ENCODE results near the gene GRIN3B. TPM values are rescaled to one million over a fixed set of nuclear protein-coding genes. Genes with fewer than 3 reads are reported as not detected.
A peak's percentile ranks its signal among the peaks of the same experiment; 100 is the strongest.

GRIN3B gene
- total and polyA plus RNA-seq, 9 of the 15 experiments (the other 6 are each of a cell fraction or from before 2014, with no cell fraction given): 0.06 to 0.95 (median 0.19) TPM; not detected in 6

DNA sequence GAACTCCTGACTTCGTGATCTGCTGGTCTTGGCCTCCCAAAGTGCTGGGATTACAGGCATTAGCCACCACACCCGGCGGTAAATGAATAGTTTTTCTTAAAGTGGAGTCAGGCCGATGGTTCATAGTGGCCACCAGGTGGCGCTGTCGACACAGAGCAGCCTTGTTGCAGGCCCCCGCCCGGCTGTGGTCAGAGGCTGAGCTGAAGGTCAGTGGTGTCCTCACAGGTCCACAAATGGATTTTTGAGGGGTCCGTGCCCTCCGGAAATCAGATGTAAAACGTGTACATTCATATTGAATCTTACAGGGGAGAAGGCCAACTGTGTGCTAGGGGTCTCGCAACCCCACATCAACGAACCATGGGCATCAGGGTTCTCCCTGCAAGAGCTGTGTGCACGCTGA, 29.5 kb upstream of the GRIN3B start (continued):
- TF ChIP-seq THRAP3 (IDR thresholded peaks at IDR 0.05; ENCODE audit: borderline replicate concordance) (no peak), ZNF197 (CRISPR knock-in tag; IDR thresholded peaks at IDR 0.05; ENCODE audit: low read depth) (no peak), MED1 (CRISPR knock-in tag; IDR thresholded peaks at IDR 0.05; ENCODE audit: borderline replicate concordance) (no peak), CTBP1 (IDR thresholded peaks at IDR 0.05; ENCODE audit: borderline replicate concordance) (no peak), YBX1 (IDR thresholded peaks at IDR 0.05) (no peak), TCF7L2 (IDR thresholded peaks at IDR 0.05; ENCODE audit: low read depth, low read length) (no peak), HNRNPK (IDR thresholded peaks at IDR 0.05; ENCODE audit: low read depth, low read length, poor library complexity, severe bottlenecking) (no peak), POLR3A (IDR thresholded peaks at IDR 0.05; ENCODE audit: borderline replicate concordance, extremely low read depth, insufficient read depth, insufficient read length) (no peak), TCF7 (IDR thresholded peaks at IDR 0.05; ENCODE audit: borderline replicate concordance) (no peak), CC2D1A (IDR thresholded peaks at IDR 0.05) (peak; percentile 80), ELF1 (tag; IDR thresholded peaks at IDR 0.05) (no peak), HDGF (IDR thresholded peaks at IDR 0.05) (no peak)
- TF ChIP-seq, protein P1, sequence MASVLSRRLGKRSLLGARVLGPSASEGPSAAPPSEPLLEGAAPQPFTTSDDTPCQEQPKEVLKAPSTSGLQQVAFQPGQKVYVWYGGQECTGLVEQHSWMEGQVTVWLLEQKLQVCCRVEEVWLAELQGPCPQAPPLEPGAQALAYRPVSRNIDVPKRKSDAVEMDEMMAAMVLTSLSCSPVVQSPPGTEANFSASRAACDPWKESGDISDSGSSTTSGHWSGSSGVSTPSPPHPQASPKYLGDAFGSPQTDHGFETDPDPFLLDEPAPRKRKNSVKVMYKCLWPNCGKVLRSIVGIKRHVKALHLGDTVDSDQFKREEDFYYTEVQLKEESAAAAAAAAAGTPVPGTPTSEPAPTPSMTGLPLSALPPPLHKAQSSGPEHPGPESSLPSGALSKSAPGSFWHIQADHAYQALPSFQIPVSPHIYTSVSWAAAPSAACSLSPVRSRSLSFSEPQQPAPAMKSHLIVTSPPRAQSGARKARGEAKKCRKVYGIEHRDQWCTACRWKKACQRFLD (CRISPR knock-in tag; IDR thresholded peaks at IDR 0.05): no peak
- TF ChIP-seq, protein P2, sequence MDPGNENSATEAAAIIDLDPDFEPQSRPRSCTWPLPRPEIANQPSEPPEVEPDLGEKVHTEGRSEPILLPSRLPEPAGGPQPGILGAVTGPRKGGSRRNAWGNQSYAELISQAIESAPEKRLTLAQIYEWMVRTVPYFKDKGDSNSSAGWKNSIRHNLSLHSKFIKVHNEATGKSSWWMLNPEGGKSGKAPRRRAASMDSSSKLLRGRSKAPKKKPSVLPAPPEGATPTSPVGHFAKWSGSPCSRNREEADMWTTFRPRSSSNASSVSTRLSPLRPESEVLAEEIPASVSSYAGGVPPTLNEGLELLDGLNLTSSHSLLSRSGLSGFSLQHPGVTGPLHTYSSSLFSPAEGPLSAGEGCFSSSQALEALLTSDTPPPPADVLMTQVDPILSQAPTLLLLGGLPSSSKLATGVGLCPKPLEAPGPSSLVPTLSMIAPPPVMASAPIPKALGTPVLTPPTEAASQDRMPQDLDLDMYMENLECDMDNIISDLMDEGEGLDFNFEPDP (CRISPR knock-in tag; IDR thresholded peaks at IDR 0.05): no peak
- TF ChIP-seq, protein P3, sequence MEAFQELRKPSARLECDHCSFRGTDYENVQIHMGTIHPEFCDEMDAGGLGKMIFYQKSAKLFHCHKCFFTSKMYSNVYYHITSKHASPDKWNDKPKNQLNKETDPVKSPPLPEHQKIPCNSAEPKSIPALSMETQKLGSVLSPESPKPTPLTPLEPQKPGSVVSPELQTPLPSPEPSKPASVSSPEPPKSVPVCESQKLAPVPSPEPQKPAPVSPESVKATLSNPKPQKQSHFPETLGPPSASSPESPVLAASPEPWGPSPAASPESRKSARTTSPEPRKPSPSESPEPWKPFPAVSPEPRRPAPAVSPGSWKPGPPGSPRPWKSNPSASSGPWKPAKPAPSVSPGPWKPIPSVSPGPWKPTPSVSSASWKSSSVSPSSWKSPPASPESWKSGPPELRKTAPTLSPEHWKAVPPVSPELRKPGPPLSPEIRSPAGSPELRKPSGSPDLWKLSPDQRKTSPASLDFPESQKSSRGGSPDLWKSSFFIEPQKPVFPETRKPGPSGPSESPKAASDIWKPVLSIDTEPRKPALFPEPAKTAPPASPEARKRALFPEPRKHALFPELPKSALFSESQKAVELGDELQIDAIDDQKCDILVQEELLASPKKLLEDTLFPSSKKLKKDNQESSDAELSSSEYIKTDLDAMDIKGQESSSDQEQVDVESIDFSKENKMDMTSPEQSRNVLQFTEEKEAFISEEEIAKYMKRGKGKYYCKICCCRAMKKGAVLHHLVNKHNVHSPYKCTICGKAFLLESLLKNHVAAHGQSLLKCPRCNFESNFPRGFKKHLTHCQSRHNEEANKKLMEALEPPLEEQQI (IDR thresholded peaks at IDR 0.05): peak; percentile 43; the same call in 1 of the 2 replicates
- TF ChIP-seq, protein P4, sequence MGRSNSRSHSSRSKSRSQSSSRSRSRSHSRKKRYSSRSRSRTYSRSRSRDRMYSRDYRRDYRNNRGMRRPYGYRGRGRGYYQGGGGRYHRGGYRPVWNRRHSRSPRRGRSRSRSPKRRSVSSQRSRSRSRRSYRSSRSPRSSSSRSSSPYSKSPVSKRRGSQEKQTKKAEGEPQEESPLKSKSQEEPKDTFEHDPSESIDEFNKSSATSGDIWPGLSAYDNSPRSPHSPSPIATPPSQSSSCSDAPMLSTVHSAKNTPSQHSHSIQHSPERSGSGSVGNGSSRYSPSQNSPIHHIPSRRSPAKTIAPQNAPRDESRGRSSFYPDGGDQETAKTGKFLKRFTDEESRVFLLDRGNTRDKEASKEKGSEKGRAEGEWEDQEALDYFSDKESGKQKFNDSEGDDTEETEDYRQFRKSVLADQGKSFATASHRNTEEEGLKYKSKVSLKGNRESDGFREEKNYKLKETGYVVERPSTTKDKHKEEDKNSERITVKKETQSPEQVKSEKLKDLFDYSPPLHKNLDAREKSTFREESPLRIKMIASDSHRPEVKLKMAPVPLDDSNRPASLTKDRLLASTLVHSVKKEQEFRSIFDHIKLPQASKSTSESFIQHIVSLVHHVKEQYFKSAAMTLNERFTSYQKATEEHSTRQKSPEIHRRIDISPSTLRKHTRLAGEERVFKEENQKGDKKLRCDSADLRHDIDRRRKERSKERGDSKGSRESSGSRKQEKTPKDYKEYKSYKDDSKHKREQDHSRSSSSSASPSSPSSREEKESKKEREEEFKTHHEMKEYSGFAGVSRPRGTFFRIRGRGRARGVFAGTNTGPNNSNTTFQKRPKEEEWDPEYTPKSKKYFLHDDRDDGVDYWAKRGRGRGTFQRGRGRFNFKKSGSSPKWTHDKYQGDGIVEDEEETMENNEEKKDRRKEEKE (IDR thresholded peaks at IDR 0.05; ENCODE audit: borderline replicate concordance in 1 of 2, control insufficient read depth in 1 of 2, low read depth in 2 of 2, low read length in 1 of 2): no peak
- TF ChIP-seq, protein P5, sequence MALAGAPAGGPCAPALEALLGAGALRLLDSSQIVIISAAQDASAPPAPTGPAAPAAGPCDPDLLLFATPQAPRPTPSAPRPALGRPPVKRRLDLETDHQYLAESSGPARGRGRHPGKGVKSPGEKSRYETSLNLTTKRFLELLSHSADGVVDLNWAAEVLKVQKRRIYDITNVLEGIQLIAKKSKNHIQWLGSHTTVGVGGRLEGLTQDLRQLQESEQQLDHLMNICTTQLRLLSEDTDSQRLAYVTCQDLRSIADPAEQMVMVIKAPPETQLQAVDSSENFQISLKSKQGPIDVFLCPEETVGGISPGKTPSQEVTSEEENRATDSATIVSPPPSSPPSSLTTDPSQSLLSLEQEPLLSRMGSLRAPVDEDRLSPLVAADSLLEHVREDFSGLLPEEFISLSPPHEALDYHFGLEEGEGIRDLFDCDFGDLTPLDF (CRISPR knock-in tag; IDR thresholded peaks at IDR 0.05): no peak
- TF ChIP-seq, protein P6, sequence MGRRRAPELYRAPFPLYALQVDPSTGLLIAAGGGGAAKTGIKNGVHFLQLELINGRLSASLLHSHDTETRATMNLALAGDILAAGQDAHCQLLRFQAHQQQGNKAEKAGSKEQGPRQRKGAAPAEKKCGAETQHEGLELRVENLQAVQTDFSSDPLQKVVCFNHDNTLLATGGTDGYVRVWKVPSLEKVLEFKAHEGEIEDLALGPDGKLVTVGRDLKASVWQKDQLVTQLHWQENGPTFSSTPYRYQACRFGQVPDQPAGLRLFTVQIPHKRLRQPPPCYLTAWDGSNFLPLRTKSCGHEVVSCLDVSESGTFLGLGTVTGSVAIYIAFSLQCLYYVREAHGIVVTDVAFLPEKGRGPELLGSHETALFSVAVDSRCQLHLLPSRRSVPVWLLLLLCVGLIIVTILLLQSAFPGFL (CRISPR knock-in tag; IDR thresholded peaks at IDR 0.05): no peak

Data from K562 (cell line).